Glomerular endothelial cell (primary cell): Measurements from ENCODE around the gene SLC25A48. TPM values are rescaled to one million over a fixed set of nuclear protein-coding genes. Genes with fewer than 3 reads are reported as not detected.
"Not testable (repeated sequence)": the region's sequence is repeated elsewhere in the genome, so short reads cannot be mapped to it uniquely, and the experiment has no call there.

Experiments used
- DNase-seq: peaks from one replicate; pipeline ENCODE4 v3.0.0-alpha.2; 2011; ENCODE audit warnings: low read depth, low spot score; ENCODE audit errors: extremely low read depth
- total RNA-seq: library from RNA; depleted of rRNA; stranded (reverse); fragments of >200 nt; gene quantifications from 2 replicates; pipeline ENCODE4 v1.2.3, GENCODE V29; 2015

SLC25A48 gene
- total RNA-seq, 1 donor from 2014 or later: not detected

DNA sequence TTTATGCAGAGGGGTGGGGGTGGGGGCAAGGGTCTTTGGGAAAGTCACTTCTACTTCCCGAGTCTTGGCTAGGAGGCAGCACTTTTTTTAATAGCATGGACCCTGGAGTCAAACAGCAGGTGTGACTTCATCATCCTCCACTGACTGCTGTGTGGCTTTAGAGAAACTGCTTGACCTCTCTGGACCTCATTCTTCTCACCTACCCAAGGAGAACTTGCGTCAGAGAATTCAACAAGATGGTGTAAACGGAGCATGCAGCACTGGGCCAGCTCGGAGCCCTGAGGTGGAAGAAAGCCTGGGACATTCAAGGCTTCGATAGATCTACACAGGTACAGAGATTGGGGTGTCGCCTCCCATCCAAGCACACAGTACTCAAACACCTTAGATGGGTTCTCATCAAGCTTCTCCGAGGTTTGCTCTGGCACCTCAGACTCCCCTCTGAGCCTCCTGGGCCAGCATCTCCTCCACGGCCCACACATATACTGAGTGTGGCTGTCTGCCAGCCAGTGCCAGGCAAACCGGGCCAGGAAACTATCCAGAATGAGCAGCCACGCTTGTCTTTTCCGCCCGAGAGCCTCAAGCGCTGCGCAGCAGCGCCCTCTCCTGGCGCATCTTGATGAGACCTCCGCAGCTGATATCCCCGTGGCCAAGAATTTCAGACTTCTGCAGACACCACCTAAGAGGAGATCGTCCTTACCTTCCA is 4.6 kb upstream of the SLC25A48 start:
- DNase-seq: peak; percentile 20

DNA sequence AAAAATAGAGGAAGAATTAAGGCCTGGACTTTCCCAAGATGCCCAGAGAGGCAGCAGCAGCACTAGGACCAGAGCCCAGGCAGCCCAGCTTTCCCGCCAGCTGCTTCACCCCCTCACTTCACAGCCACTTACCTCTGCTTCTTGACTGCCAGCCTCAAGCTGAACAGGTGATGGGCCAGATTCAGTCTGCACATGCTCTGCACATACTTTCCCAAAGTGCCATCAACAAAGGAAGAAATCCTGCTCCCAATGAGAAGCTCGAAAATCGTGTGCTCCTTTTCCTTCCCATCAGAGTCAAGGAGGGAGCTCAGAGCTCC is 4.1 kb upstream of the SLC25A48 start:
- no peak for DNase-seq

- DNase-seq: no peak
These were observed 3.6 kb upstream of the SLC25A48 start for GRCh38 chr5:135830876-135831275.

DNA sequence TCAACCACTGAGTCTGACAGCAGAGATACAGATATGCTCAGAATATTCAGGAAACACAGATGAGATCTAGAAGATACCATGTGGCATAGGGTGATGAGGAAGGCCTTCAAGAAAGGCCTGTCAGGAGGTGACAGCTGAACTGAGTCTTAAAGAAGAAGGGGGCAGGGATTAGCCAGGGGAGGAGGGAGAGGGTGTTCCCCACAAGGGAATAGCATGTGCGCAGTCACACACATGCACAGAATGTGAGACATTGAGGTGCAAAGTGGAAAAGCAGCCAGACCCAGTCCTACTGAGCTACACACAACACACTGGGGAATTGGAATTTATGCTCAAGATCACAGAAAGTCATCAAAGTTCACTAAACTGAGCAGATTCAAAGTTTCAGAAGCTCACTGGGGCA is 3.0 kb upstream of the SLC25A48 start:
- no peak for DNase-seq

- DNase-seq: no peak
These were observed 2.5 kb upstream of the SLC25A48 start for GRCh38 chr5:135831851-135832555.

GRCh38 chr5:135832941-135833920 is 1.2 kb upstream of the SLC25A48 start:
- DNase-seq: no peak

DNA sequence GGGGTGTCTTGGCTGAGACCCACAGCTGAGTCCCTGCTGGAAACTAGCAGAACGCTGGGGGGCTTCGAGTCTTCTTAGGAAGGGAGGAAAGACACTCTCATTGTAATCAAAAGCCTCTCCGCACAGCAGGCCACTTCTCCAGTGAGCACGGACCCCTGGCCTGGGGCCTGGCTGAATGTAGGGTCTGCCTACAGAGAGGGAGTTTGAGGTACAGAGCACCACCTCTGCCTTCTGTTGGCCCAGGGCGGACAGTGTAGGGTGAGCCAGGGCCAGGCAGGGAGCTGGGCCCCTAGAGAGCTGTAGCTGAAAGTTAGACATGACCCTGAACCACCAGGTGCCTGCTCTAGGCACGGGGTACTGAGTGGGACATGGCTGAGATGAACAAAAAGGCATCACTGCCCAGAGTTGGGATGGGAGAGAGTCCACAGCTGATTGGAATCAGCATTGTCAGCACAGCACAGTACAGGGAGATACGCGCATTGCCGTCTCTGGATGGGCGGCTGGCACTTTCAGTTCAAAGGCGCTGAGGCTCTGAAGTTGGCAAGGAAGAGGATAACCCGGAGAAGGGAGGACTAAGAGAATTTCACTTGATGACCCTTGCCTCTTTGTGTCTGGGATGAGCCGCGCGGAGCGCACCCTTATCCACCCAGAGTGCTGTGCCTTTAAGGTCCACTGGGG is 363 bp upstream of the SLC25A48 start:
- DNase-seq: peak; percentile 5

DNA sequence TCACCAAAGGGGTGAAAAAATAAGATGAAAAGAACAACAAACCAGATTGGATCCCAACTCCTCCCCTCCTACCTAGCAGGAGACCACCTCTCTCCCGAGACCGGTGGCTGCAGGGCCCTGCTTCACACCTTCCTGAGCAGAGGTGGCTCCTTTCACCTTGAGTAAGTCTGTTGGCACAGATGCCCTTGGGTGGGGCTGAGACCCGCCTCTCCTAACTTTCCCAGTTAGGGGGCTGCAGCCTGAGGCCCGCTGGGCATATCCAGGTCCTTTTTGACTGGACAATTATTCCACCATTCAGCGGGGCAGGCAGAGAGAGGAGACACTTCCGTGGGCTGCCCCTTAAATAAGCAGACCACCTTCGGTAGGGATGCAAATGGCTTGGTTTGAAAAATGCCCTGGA is 1.3 kb downstream of the SLC25A48 start:
- no peak for DNase-seq

- not testable (repeated sequence) for DNase-seq
These were observed 3.9 kb downstream of the SLC25A48 start for GRCh38 chr5:135838395-135838794.

DNA sequence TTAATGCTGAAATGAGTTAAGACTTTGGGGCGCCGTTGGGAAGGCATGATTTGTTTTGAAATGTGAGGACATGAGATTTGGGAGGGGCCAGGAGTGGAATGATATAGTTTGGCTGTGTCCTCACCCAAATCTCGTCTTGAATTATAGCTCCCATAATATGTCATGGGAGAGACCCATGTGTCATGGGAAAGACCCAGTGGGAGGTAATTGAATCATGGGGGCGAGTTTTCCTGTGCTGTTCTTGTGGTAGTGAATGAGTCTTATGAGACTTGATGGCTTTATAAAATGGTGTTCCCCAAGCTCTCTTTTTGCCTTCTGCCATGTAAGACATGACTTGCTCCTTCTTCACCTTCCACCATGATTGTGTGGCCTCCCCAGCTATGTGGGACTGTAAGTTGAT is 5.1 kb downstream of the SLC25A48 start:
- no peak for DNase-seq

- DNase-seq: no peak
These were observed 6.5 kb downstream of the SLC25A48 start for GRCh38 chr5:135840959-135841358.

GRCh38 chr5:135842737-135843136 is 8.3 kb downstream of the SLC25A48 start:
- no peak for DNase-seq

DNA sequence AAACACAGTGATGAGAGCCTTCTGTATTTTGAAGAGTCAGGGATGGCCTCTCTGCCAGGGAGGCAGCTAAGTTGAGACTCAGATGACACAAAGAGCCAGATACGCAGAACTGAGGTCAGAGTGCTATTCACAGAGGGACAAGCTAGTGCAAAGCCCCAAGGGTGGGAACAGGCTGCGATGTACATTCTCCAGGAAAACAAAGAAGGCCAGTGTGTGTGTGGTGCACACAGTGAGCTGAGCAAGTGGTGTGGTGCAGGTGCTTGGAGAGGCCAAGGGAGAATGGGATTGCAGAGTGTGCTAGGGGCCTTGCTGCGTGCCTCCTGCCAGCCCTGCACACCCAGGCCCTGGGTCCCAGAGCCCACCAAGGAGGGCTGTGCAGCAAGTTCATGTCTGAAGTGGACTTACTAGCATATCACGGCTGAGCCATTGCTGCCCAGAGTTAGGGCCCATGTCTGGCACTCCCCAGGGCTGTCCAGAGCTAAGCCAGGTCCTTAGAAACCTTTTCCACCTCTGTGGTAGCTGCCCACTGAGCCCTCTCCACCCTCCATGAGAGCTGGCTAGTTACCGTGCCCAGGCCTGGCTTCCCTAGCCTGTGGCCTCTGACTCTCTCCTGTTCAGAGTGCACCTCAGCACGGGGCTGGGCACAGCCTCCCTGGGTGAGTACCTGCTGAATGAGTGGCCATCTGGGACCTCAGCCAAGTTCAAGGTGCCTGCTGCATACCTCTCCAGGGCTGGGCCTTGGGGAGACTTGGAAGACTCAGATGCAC is 9.3 kb downstream of the SLC25A48 start:
- DNase-seq: no peak

GRCh38 chr5:135846311-135846710 is 11.8 kb downstream of the SLC25A48 start:
- DNase-seq: no peak

DNA sequence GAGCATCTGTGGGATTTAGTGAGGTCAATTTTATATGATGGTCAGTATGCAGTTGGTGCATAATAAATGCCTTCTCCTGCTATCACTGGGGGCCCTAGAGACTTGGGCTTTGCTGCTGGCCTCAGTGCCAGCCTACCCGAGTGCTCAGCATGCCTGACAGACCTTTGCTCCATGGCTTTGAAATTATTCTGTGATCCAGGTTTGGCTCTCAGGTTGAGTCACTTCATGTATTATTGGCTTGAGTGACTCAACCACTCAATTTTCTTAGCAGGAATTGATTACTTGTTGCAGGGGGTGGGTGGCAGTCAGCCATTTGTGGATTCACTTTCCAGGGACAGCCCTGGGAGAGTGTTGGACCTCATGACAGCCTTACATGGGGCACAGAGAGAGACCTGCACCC is 13.5 kb downstream of the SLC25A48 start:
- DNase-seq: no peak

GRCh38 chr5:135850231-135850630 is 15.8 kb downstream of the SLC25A48 start:
- DNase-seq: no peak

- DNase-seq: no peak
These were observed 16.2 kb downstream of the SLC25A48 start for GRCh38 chr5:135850671-135851070.

DNA sequence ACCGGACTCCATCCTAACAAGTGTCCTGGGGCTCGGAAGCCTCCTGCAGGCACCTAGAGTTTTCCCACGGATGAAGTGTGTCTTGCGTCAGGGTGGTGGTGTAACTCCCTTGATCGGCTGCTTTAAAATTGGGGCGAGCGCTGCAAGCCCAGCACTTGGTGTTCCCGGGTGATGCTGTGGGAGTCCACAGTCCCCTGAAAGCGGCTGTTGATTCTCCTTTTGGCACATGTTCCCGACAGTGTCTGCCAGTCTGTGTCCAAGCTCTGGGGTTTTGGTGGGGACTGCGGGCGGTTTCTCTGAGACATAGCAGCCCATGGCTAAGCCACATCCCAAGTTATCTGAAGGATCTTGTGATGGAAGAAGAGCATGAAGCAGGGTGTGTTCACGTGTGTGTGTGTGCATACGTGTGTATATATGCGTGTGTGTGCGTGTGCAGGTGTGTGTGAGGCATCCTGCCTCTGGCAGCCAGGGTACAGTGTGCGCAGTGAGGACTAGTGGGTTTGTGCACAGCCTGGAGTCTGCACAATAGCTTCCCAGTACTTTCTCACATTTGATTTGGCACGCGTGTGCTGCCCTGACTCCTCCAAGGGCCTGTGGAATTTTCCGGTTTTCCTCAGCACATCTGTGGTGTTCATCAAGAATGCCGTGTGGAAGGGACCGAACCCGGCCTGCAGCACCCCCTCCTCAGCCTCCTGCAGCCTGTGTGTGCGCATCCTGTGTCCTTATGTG is 16.9 kb downstream of the SLC25A48 start:
- DNase-seq: no peak
